ENCODE data around the gene OR52A1. TPM values are rescaled to one million over a fixed set of nuclear protein-coding genes. Genes with fewer than 3 reads are reported as not detected.

OR52A1 gene
- total RNA-seq, 4 donors from 2014 or later = not detected

DNA sequence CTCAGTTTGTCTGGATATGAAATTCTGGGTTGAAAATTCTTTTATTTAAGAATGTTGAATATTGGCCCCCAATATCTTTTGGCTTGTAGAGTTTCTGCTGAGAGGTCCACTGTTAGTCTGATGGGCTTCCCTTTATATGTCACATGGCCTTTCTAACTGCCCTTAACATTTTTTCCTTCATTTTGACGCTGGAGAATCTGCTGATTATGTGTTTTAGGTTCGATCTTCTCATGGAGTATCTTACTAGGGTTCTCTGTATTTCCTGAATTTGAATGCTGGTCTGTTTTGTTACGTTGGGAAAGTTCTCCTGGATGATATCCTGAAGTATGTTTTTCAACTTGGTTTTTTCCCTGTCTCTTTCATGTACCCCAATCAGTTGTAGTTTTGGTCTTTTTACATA, 39.2 kb downstream of the OR52A1 start:
- ATAC-seq (ENCODE audit: low FRiP score) = no peak
- TF ChIP-seq, protein P1, sequence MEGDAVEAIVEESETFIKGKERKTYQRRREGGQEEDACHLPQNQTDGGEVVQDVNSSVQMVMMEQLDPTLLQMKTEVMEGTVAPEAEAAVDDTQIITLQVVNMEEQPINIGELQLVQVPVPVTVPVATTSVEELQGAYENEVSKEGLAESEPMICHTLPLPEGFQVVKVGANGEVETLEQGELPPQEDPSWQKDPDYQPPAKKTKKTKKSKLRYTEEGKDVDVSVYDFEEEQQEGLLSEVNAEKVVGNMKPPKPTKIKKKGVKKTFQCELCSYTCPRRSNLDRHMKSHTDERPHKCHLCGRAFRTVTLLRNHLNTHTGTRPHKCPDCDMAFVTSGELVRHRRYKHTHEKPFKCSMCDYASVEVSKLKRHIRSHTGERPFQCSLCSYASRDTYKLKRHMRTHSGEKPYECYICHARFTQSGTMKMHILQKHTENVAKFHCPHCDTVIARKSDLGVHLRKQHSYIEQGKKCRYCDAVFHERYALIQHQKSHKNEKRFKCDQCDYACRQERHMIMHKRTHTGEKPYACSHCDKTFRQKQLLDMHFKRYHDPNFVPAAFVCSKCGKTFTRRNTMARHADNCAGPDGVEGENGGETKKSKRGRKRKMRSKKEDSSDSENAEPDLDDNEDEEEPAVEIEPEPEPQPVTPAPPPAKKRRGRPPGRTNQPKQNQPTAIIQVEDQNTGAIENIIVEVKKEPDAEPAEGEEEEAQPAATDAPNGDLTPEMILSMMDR (IDR thresholded peaks at IDR 0.05) = no peak
- no peak for DNase-seq (ENCODE audit: low spot score)

DNA sequence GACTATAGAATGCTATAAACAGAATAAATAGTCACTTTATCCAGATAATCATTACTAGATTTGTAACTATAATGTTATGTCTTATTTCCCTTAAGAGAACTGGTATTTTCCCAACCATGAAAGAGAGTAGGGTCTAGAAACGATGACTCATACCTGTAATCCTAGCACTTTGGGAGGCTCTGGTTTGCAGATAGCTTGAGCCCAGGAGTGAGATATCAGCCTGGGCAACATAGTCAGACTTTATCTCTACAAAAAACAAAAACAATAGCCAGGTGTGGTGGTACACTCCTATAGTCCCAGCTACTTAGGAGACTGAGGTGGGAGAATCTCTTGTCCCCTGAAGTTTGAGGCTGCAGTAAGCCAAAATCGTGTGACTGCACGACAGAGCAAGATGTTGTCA, 47.3 kb downstream of the OR52A1 start:
- DNase-seq (ENCODE audit: low spot score) (no peak), ATAC-seq (ENCODE audit: low FRiP score) (no peak)
- TF ChIP-seq, protein P1 (IDR thresholded peaks at IDR 0.05) = no peak

DNA sequence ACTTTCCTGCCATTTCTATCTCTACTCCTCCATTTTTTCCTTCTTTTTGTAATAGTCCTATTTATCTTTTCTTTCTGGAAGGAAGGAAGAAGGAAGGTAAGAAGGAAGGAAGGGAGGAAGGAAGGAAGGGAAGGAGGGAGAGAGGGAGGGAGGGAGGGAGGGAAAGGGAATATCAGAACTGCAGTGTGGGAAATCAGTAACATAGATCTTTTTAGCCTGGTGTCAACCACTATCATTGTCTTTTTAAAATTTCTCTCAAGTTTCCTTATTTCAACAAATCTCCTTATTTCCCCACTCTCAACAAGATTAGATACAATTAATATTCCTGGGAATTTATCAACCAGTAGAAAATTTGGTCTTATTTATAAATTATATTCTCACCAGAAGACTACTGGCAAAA, 51.5 kb downstream of the OR52A1 start:
- DNase-seq (ENCODE audit: low spot score) (no peak), ATAC-seq (ENCODE audit: low FRiP score) (no peak)
- TF ChIP-seq, protein P1 (IDR thresholded peaks at IDR 0.05) = no peak

DNA sequence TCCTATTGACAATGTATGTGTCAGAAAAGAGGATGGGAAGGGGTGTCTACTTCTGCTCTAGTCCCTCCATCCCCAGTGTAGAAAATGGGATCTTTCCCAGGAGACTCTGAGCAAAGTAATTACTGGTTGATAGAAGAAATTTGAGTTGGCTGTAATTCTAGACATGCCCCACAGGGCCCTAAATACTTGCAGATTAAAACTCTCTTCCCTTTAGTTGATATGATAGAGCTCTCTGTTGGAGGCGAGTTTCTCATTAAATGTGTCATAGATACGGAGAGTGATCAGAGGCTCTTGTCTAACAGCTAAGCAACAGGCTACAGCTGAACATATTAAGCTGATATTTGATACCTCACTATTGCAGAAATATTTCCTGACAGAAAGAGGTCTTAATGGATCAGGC, 52.3 kb downstream of the OR52A1 start:
- TF ChIP-seq, protein P1 (IDR thresholded peaks at IDR 0.05) = no peak
- DNase-seq (ENCODE audit: low spot score) = no peak
- no peak for ATAC-seq (ENCODE audit: low FRiP score)

DNA sequence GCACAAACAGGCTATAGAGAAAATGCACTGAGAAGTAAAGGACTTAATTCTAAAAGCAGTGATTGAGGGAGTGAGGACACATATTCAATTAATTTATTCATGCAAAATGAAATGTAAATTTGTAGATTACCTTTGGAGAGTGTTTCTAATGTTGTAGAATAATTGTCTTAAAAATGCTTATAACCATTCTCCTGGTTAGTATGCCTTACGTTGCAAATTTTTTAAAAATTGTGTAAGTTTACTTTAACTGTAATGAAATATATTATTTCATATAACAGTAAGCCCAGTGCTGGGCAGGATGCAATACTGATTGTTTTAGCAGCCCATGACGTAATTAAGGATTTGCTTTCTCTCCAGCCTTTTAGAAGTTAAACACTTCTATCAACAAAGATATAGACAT, 58.5 kb downstream of the OR52A1 start:
- DNase-seq (ENCODE audit: low spot score) (no peak), ATAC-seq (ENCODE audit: low FRiP score) (no peak)
- TF ChIP-seq, protein P1 (IDR thresholded peaks at IDR 0.05) = no peak

Other genes with a start within 250 kb of the OR52A1 start
- not detected for gene OR51G2, start 235.4 kb downstream of the OR52A1 start, total RNA-seq
- not detected for gene OR51G1, start 230.4 kb downstream of the OR52A1 start, total RNA-seq
- not detected for gene OR51A4, start 207.2 kb downstream of the OR52A1 start, total RNA-seq
- not detected for gene OR51A2, start 199.0 kb downstream of the OR52A1 start, total RNA-seq
- not detected for gene OR51L1, start 159.9 kb downstream of the OR52A1 start, total RNA-seq
- not detected for gene OR52J3, start 108.2 kb downstream of the OR52A1 start, total RNA-seq
- gene OR52E2, start 95.1 kb downstream of the OR52A1 start, total RNA-seq = not detected
- not detected for gene OR52E1, start 85.2 kb downstream of the OR52A1 start, total RNA-seq
- gene OR52A5, start 16.4 kb downstream of the OR52A1 start, total RNA-seq = not detected
- not detected for gene OR51V1, start 45.9 kb upstream of the OR52A1 start, total RNA-seq
- 1,000 to 10,000 TPM in 1 of 4 donors, 100 to 1,000 TPM in 3; 160 to 1,928 (median 219) TPM for gene HBB, start 72.3 kb upstream of the OR52A1 start, total RNA-seq
- gene HBD, start 79.7 kb upstream of the OR52A1 start, total RNA-seq = 1 to 10 TPM in 2 of 4 donors, not detected in 2; 1.1 to 3.2 TPM
- gene HBG1, start 95.1 kb upstream of the OR52A1 start, total RNA-seq = not detected
- 1 to 10 TPM in 1 of 4 donors, not detected in 3; 2.1 TPM for gene HBG2, start 100.0 kb upstream of the OR52A1 start, total RNA-seq
- not detected for gene HBE1, start 115.2 kb upstream of the OR52A1 start, total RNA-seq
- not detected for gene OR51B4, start 147.2 kb upstream of the OR52A1 start, total RNA-seq
- 1 to 10 TPM in 1 of 4 donors, under 1 TPM in 1, not detected in 2; 0.46 to 1.1 TPM for gene OR51B2, start 169.5 kb upstream of the OR52A1 start, total RNA-seq
- gene OR51B5, start 188.8 kb upstream of the OR52A1 start, total RNA-seq = under 1 TPM in 3 of 4 donors, not detected in 1; 0.36 to 0.63 (median 0.46) TPM
- not detected for gene OR51B6, start 196.8 kb upstream of the OR52A1 start, total RNA-seq
- gene OR51M1, start 229.1 kb upstream of the OR52A1 start, total RNA-seq = not detected